T-helper 22 cell (primary cell): ENCODE results near the gene ATP2B1.

Experiments
- DNase-seq: peaks from one replicate; pipeline ENCODE4 v3.0.0-alpha.2; 2020; ENCODE audit warnings: low read depth

The ATP2B1 gene

DNA sequence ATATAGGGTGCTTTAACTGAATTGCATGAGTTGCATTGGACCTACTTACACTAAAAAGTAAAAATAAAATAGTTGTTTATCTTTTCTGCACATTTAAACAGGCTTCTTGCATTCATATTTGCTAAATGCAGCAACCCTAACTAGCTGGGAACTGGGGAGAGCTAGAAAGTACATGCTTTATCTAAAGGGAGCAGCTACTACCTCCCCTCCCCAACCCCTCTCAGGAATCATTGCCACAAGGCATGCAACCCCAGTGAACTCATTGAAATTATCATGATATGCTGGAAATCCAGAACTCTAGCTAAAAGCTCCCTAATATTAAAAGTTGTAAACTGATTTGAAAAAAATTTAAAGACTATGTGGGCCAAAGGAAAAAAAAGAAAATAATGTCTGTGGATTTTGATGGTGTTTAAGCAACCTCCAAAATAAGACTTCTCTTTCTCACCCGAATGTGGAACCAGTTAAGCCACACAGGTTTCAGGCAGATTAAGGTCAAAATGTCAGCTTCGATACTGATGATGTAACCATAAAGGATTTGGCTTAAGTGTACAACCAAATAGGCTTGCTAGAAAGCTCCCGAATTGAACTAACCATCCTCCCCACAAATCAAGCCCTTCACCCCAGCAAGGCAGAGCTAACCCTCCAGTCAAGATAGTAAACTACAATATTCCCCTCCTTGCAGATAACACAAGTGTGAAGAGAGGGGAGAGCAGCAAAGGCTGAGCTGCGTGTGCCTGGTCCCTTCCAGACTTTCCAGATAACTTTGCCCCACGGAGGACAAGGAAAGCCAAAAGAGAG lies 169.0 kb downstream of the ATP2B1 start:
- DNase-seq: no peak

- DNase-seq: no peak
These were observed 169.7 kb downstream of the ATP2B1 start for GRCh38 chr12:89538897-89539296.
